ENCODE results near the gene DLK1. TPM values are rescaled to one million over a fixed set of nuclear protein-coding genes. Genes with fewer than 3 reads are reported as not detected.

Gene DLK1
- total and polyA plus RNA-seq, 10 donors: 0.17 to 0.79 (median 0.38) TPM; not detected in 7

- Histone ChIP-seq H3K4me1 (no peaks in the 10 kb centered on the region), H3K4me3 (no peak overlapping the region), H3K27ac (no peak overlapping the region), H3K36me3 (no peaks in the 10 kb centered on the region), H3K9me3 (peaks cover 0 to 7% (median 0%) of the 10 kb centered on the region in 8 donors), H3K27me3 (replicated peaks in 1 of 7) (no peaks in the 10 kb centered on the region)
- intact Hi-C loops (cut with DNase I; ENCODE audit: low total_unique reads): no loop called here
- TF ChIP-seq POLR2A (IDR thresholded peaks at IDR 0.05): no peak
- no peak for TF ChIP-seq CTCF (IDR thresholded peaks at IDR 0.05 in 8 of 11, conservative IDR thresholded peaks at IDR 0.05 in 3 of 11)
- TF ChIP-seq POLR2AphosphoS5 (IDR thresholded peaks at IDR 0.05): no peak
- 70 to 78% (median 73%) methylated on average over 22 of the region's 22 CpGs for WGBS, 5 donors
- peak; percentile 44 for DNase-seq
Observed at GRCh38 chr14:100736269-100737180, 9.8 kb downstream of the DLK1 start.

GRCh38 chr14:100737526-100737925 lies 10.8 kb downstream of the DLK1 start:
- peak; percentile 62 for DNase-seq
- Histone ChIP-seq H3K36me3 (no peaks in the 10 kb centered on the region), H3K27ac (no peak overlapping the region), H3K27me3 (replicated peaks in 1 of 7) (no peaks in the 10 kb centered on the region), H3K4me3 (no peak overlapping the region), H3K4me1 (no peaks in the 10 kb centered on the region), H3K9me3 (peaks cover 0 to 11% (median 0%) of the 10 kb centered on the region in 8 donors)
- WGBS, 5 donors: 84 to 96% (median 90%) methylated on average over 16 to 17 of the region's 17 CpGs
- intact Hi-C loops (cut with DNase I; ENCODE audit: low total_unique reads): no loop called here
- no peak for TF ChIP-seq POLR2AphosphoS5 (IDR thresholded peaks at IDR 0.05)
- TF ChIP-seq CTCF (IDR thresholded peaks at IDR 0.05 in 8 of 11, conservative IDR thresholded peaks at IDR 0.05 in 3 of 11): no peak
- TF ChIP-seq POLR2A (IDR thresholded peaks at IDR 0.05): no peak

GRCh38 chr14:100738269-100738691 lies 11.6 kb downstream of the DLK1 start:
- Histone ChIP-seq H3K4me1 (no peaks in the 10 kb centered on the region), H3K9me3 (peaks cover 0 to 11% (median 0%) of the 10 kb centered on the region in 8 donors), H3K36me3 (no peaks in the 10 kb centered on the region), H3K27ac (no peak overlapping the region), H3K27me3 (replicated peaks in 1 of 7) (no peaks in the 10 kb centered on the region), H3K4me3 (no peak overlapping the region)
- TF ChIP-seq CTCF (IDR thresholded peaks at IDR 0.05 in 8 of 11, conservative IDR thresholded peaks at IDR 0.05 in 3 of 11) (no peak), POLR2AphosphoS5 (IDR thresholded peaks at IDR 0.05) (no peak), POLR2A (IDR thresholded peaks at IDR 0.05) (no peak)
- WGBS, 5 donors: 87 to 96% (median 89%) methylated on average over 5 to 6 of the region's 6 CpGs
- intact Hi-C loops (cut with DNase I; ENCODE audit: low total_unique reads): no loop called here
- peak; percentile 53 for DNase-seq

GRCh38 chr14:100738704-100739131 lies 12.0 kb downstream of the DLK1 start:
- H3K4me1 ChIP-seq: no peaks in the 10 kb centered on the region
- no peak for TF ChIP-seq POLR2AphosphoS5 (IDR thresholded peaks at IDR 0.05)
- no peak for TF ChIP-seq CTCF (IDR thresholded peaks at IDR 0.05 in 8 of 11, conservative IDR thresholded peaks at IDR 0.05 in 3 of 11)
- TF ChIP-seq POLR2A (IDR thresholded peaks at IDR 0.05): no peak
- 86 to 97% (median 91%) methylated on average over 7 to 10 of the region's 10 CpGs for WGBS, 5 donors
- intact Hi-C loops (cut with DNase I; ENCODE audit: low total_unique reads): no loop called here
- peaks cover 0 to 11% (median 0%) of the 10 kb centered on the region in 8 donors for H3K9me3 ChIP-seq
- DNase-seq: peak; percentile 68
- H3K4me3 ChIP-seq: no peak overlapping the region
- no peaks in the 10 kb centered on the region for H3K36me3 ChIP-seq
- no peaks in the 10 kb centered on the region for H3K27me3 ChIP-seq (replicated peaks in 1 of 7)
- H3K27ac ChIP-seq: no peak overlapping the region

Data from spleen (tissue), 11 donors.